ENCODE results near the gene ZNF253.
"Not testable (repeated sequence)": the region's sequence is repeated elsewhere in the genome, so short reads cannot be mapped to it uniquely, and the experiment has no call there.

Gene ZNF253

DNA sequence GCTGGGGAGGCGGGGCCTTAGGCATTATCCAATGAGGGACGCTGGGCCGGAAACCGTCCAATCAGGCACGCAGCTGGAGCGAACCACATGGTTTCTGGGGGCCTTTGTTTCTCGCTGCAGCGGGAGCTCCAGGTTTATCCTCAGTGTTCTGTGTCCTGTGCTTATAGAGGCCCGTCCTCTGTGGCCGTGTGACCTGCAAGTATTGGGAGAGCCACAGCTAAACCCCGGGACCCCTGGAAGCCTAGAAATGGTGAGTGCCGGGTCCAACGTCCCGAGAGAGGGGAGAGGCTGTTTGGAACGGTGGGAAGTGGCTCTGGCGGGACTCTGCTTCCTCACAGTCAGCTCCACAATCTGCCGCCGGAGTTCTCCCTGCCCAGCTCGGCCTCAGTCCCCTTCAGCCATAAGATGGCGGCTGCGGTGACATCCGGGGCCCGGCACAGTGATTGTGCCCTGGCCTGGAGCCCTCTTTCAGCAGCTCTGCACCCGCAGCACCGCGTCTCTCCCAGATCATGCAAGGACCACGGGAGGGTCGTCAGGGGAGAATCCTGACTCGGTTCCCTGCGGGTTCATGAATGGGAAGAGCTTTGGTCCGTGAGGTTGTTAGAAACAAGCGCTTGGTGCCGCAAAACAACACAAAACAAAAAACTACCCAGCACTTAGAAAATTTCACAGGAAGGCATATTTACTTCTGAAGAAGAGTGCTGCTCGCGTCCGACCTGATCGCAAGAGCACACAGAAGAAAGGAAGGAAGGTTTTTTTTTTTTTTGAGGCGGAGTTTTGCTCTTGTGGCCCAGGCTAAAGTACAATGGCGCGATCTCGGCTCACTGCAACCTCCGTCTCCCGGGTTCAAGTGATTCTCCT lies at the start of gene ZNF253:
TSS of gene ZNF253 (plus strand) at position 133 of the 861 bp plus-strand sequence. CDS start at position 248, 115 bp downstream.
- peak; percentile 93 for DNase-seq

DNA sequence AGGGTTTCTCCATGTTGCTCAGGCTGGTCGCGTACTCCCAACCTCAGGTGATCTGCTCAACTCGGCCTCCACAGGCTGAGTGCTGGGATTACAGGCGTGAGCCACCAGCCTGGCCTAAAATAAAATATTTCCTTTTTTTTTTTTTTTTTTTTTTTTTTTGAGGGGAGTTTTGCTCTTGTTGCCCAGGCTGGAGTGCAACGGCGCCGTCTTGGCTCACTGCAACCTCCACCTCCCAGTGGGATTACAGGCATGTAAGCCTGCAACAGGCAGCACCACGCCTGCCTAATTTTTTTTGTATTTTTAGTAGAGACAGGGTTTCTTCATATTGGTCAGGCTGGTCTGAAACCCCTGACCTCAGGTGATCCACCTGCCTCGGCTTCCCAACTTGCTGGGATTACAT lies 49.0 kb upstream of the ZNF253 start:
- no peak for DNase-seq

GRCh38 chr19:19817357-19817756 lies 48.3 kb upstream of the ZNF253 start:
- DNase-seq = no peak

- DNase-seq = no peak
Measured at GRCh38 chr19:19820774-19821320, 44.8 kb upstream of the ZNF253 start.

DNA sequence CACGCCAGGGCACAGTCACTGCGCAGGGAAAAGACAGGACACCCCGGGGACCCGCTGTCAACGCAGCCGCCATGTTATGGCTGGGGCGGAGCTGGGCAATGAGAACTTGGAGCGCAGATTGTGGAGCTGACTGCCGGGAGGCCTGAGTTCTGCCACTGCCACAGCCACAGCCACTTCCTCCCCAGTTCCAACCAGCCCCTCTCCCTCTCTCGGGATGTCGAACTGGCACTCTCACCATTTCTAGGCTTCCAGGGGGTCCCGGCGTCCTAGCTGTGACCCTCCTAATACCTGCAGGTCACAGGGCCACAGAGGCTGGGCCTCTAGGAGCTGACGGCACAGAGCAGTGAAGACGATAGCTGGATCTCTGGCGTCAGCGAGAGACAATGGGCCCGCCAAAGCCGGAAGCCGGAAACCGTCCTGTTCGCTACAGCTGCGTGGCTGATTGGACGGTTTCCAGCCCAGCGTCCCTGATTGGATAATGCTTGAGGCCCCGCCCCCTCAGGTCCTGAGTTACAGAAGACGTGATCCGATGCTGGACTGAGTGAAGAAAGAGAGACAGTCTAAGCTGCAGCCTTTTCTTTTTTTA lies 44.2 kb upstream of the ZNF253 start, which contains the start of gene ZNF506:
TSS of gene ZNF506 (minus strand) at position 385 of the 586 bp plus-strand sequence. CDS start at position 238, 147 bp downstream.
- peak; percentile 93 for DNase-seq

GRCh38 chr19:19821976-19822375 lies 43.7 kb upstream of the ZNF253 start:
- not testable (repeated sequence) for DNase-seq

- DNase-seq = no peak
Measured at GRCh38 chr19:19823916-19824315, 41.8 kb upstream of the ZNF253 start.

GRCh38 chr19:19826875-19827274 lies 38.8 kb upstream of the ZNF253 start:
- no peak for DNase-seq

GRCh38 chr19:19835560-19836038 lies 30.1 kb upstream of the ZNF253 start:
- DNase-seq = no peak

- no peak for DNase-seq
Measured at GRCh38 chr19:19847781-19848180, 17.9 kb upstream of the ZNF253 start.

DNA sequence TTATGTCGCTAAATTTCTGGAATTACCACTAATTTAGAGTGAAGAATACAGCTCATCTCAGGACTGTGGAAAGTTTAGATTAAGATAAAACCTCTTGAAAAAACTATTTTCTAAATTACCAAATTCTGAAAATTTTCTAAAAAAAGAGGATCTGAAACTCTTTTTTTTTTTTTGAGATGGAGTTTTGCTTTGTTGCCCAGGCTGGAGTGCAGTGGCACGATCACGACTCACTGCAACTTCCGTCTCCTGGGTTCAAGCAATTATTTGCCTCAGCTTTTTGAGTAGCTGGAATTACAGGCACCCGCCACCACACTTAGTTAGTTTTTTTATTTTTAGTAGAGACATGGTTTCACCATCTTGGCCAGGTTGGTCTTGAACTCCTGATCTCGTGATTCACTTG lies 16.6 kb upstream of the ZNF253 start:
- no peak for DNase-seq

- not testable (repeated sequence) for DNase-seq
Measured at GRCh38 chr19:19851740-19852139, 13.9 kb upstream of the ZNF253 start.

- no peak for DNase-seq
Measured at GRCh38 chr19:19858751-19859150, 6.9 kb upstream of the ZNF253 start.

DNA sequence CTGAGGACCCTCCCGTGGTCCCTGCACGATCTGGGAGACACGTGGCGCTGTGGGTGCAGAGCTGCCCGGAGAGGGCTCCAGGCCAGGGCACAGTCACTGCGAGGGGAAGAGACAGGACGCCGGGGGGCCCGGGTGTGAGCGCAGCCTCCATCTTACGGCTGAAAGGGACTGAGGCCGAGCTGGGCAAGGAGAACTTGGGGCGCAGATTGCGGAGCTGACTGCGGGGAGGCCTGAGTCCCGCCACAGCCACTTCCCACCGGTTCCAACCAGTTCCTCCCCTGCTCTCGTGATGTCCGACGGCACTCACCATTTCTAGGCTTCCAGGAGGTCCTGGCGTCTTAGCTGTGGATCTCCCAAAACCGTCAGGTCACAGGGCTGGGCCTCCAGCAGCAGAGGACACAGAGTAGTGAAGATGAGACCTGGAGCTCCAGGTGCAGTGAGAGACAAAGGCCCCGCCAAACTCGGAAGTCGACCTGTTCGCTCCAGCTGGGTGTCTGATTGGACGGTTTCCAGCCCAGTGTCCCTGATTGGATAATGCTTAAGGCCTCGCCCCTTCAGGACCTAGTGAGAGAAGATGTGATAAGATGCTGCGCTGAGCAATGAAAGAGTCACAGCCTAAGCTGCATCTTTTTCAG lies 4.8 kb upstream of the ZNF253 start:
- peak; percentile 60 for DNase-seq

- no peak for DNase-seq
Measured at GRCh38 chr19:19866611-19867248, 1.0 kb downstream of the ZNF253 start.

- not testable (repeated sequence) for DNase-seq
Measured at GRCh38 chr19:19870086-19870485, 4.4 kb downstream of the ZNF253 start.

DNA sequence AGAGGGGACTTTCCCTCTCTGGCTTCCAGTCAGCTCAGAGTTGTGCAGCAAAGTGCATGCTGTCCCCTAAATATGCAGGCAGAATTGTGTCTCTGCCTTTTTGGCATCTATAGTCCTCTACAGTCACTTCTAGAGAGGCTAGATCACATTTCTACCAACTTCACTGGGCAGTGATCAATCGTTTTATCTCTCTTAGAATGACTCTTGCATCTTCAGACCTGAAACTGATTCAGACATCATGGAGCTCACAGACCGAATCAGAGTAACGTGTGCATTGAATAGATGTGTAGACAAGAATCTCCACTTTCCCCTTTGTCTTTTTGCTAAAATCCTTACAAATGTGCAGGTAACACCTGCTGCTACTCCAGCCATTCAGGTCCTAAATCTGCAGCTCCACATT lies 6.2 kb downstream of the ZNF253 start:
- no peak for DNase-seq

GRCh38 chr19:19873381-19873780 lies 7.7 kb downstream of the ZNF253 start:
- DNase-seq = no peak

DNA sequence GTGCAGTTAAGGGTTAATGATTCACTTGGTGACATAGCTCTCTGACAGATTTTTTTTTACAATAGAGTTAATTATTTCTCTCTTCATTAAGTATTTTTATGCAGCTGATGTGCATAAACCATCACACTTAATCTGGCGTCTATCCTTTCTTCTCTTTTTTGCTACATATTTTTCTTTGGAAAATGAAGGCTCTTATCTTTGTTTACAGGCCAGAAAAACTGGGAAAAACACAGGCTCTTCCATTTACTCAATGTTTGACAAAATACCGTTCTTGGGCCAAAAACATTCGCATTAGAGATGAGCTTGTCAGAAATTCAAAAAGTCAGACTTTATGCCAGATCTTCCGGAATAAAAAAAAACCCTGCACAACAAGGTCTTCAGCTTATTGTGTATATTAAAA lies 12.0 kb downstream of the ZNF253 start:
- DNase-seq = no peak

DNA sequence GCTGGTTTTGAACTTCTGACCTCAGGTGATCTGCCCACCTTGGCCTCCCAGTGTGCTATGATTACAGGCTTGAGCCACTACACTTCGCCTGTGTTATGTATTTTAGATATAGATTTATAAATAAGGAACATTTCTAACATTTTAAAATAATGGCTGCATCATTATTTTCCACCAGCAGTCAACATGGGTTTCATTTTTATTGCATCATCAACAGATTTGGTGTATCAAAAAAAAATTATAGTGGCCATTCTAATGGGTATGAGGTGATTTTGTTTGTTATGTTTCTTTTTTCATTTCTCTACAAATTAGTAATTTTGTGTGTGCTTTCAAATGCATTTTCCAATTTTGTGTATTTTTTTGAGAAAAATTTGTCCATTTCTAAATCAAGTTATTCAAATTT lies 18.9 kb downstream of the ZNF253 start:
- no peak for DNase-seq

GRCh38 chr19:19892055-19892941 lies 26.6 kb downstream of the ZNF253 start:
- DNase-seq = not testable (repeated sequence)
